Prostate gland (tissue), 2 donors: ENCODE results near the gene FBXO30.

Source experiments
- CTCF ChIP-seq, 4 experiments: fragments of 200-600 bp in 2 of 4; fragments of 450-650 bp in 2 of 4; sonication (generic) in 2 of 4; IDR thresholded peaks; 1 replicate in 3 of 4; 2 replicates in 1 of 4; pipeline ENCODE4 v1.5.1; 2016 to 2019; ENCODE audit warnings: antibody characterized with exemption in 4 of 4, mild to moderate bottlenecking in 2 of 4, moderate library complexity in 2 of 4
- POLR2A ChIP-seq: fragments of 450-650 bp; IDR thresholded peaks from one replicate; pipeline ENCODE4 v1.6.1; 2016; ENCODE audit warnings: antibody characterized with exemption, mild to moderate bottlenecking
- POLR2AphosphoS5 ChIP-seq: sonication (generic); formaldehyde crosslinking; IDR thresholded peaks from one replicate; pipeline ENCODE4 v1.6.1; 2017; ENCODE audit warnings: antibody characterized with exemption

DNA sequence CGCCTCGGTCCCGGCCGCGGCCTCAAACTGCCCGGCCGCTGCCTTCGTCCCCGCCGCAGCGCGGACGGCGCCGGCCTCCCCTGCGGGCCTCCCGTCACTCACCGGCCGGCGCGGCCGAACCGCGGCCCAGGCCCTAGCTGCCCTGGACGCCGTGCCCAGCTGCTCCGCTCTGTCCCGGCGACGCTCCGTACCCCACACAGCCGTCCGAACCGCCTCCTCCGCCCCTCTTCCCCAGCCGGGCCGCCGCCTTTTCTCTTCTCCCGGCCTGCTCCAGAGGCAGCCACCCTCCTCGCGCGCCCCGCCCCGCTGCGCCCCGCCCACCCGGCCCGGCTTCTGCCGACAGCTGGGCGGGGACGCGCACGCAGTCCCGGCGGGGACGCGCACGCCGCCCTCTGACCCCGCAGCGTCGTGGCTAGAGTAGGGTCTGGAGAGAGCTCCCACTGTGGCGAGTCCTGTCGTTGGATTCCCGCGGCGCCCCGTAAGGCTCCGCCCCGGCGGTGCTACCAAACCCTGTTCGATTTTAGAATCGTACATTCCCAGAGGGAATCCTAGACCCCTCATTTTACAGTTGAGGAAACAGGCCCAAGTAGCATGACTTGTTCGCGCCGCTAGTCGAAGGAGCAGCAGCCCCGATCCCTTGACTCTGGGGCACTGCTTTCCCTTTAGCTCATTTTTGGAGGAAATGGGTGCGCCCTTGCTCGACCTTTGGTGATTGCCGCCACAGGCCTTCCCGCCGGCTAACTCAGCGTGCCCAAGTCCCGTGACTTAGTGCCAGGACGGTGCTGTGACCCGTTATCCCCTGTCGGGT lies at the start of gene FBXO30:
- TF ChIP-seq CTCF (IDR thresholded peaks at IDR 0.05) (peak in 1 of 4 experiments; percentile 22), POLR2AphosphoS5 (peak; percentile 54), POLR2A (peak; percentile 78)
